GM12864 (cell line): ENCODE data around the gene USHBP1.

Source experiments
- DNase-seq: peaks from one replicate; pipeline ENCODE4 v3.0.0-alpha.2; 2011; ENCODE audit warnings: low read depth
- H3K4me3 ChIP-seq: 2 replicates; pipeline ENCODE4 v1.5.1; 2011; ENCODE audit warnings: mild to moderate bottlenecking, low read depth, low read length, control low read depth
- TF ChIP-seq, protein P1 (sequence below): IDR thresholded peaks from 2 replicates; pipeline ENCODE4 v1.5.1; 2011; ENCODE audit warnings: low read depth, mild to moderate bottlenecking, moderate library complexity, low read length, control low read depth, inconsistent platforms; ENCODE audit errors: missing control alignments

The USHBP1 gene

DNA sequence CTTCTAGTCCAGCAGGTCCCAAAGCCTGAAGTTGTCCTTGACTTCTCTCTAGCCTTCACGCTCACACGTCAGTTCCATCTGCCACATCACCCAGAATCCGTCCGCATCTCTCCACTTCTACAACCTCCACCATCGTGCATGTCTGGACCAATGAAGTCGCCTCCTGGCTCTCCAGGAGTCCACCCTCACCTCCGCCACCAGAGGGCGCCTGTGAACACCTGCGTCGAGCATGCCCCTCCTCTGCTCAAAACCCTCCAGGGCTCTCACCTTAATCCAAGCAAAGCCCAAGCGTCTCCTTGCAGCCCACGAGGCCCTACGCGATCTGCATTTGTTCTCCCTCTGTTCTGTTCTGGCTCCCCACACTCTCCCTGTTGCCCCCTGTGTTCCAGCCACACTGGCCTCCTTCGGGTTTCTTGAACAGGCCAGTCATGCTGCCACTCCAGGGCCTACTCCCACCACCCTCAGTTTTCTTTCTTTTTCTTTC lies 3.7 kb downstream of the USHBP1 start:
- no peak overlapping the region for H3K4me3 ChIP-seq
- TF ChIP-seq, protein P1, sequence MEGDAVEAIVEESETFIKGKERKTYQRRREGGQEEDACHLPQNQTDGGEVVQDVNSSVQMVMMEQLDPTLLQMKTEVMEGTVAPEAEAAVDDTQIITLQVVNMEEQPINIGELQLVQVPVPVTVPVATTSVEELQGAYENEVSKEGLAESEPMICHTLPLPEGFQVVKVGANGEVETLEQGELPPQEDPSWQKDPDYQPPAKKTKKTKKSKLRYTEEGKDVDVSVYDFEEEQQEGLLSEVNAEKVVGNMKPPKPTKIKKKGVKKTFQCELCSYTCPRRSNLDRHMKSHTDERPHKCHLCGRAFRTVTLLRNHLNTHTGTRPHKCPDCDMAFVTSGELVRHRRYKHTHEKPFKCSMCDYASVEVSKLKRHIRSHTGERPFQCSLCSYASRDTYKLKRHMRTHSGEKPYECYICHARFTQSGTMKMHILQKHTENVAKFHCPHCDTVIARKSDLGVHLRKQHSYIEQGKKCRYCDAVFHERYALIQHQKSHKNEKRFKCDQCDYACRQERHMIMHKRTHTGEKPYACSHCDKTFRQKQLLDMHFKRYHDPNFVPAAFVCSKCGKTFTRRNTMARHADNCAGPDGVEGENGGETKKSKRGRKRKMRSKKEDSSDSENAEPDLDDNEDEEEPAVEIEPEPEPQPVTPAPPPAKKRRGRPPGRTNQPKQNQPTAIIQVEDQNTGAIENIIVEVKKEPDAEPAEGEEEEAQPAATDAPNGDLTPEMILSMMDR = peak; percentile 99
- peak; percentile 78 for DNase-seq

DNA sequence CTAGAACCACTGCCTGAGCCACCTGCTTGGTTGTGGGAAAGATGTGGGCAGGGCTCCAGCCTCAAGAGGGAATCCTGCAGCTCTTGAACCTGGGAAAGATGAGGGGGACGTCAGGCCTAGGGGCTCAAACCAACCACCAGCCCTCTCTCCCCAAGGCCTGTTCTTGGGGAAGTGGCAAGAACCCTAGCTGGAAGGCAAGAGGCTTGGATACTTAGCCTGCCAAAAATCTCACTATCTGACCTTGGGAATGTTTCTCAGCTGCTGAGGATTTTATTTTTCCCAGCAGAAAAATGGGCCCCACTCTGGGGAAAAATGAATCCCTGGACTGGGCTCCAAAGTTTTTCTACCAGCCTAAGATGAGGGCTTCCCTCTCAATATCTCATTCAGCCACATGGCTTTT lies 4.6 kb downstream of the USHBP1 start:
- H3K4me3 ChIP-seq = no peak overlapping the region
- DNase-seq = no peak
- TF ChIP-seq, protein P1 = no peak

DNA sequence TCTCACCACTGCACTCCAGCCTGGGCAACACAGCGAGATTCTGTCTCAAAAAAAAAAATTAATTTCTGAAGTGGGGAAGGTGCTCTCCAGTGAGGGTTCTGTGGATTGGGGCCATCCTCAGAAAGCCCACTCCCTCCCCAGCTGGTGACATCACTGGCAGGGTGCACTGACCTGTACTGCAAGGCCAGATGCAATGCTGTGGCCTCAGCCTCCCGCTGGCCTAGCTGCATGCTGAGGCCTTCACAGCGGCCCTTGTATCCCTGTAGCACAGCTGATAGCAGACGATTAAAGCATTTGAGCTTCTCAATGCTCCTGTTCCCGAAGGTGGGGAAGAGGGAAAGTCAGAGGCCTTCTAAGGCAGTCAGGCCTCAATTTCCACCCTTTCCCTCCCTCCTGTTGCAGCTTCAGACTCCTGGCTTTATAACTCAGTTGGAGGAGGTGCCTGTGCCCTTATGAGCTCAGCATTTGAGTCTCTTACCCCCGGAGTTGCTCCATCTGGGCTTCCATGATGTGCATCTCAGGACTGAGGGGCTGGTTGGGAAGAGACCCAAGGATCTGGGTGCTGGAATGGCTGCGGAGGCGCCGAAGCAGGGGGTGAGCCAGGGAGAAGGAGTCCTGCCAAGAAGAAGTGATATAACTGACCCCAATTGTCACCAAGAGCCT lies 5.3 kb downstream of the USHBP1 start:
- no peak for DNase-seq
- no peak overlapping the region for H3K4me3 ChIP-seq
- TF ChIP-seq, protein P1 = no peak

DNA sequence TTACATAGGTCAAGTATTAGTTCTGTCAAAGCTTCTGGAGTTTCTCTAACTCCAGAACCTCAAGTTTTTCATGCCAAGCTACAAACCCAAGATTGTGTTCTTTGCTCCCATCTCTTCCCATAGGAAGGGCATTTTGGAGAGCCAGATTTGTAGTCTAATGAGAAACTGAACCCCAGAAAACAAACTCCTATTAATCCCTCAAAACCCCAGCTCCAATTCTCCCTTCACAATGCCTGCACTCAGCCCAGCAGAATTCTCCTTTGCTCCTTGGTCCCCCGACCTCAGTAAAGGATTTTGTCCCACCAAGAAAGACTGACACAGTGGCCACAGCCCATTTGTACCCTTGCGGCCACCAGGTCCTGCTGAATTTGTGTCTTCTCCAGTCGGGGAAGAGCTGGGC lies 8.4 kb downstream of the USHBP1 start:
- H3K4me3 ChIP-seq = no peak overlapping the region
- DNase-seq = no peak
- TF ChIP-seq, protein P1 = no peak

DNA sequence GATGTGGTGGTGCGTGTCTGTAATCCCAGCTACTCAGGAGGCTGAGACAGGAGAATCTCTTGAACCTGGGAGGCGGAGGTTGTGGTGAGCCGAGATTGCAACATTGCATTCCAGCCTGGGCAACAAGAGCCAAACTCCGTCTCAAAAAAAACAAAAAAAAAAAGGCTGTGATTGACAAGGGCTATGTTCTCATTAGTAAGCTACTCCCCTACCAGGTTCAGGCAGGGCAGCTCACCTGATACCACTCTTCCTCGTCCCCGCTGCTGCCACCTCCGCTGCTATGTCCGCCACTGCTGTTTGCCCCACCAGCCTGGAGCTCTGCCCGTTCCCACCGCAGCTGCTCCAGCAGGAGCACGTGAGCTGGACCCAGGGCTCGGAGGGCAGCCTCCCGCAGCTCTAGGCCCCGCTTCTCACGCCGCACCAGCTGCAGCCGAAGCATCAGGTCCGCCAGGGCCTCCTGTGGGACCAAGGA lies 9.4 kb downstream of the USHBP1 start:
- no peak overlapping the region for H3K4me3 ChIP-seq
- TF ChIP-seq, protein P1 = no peak
- DNase-seq = no peak

DNA sequence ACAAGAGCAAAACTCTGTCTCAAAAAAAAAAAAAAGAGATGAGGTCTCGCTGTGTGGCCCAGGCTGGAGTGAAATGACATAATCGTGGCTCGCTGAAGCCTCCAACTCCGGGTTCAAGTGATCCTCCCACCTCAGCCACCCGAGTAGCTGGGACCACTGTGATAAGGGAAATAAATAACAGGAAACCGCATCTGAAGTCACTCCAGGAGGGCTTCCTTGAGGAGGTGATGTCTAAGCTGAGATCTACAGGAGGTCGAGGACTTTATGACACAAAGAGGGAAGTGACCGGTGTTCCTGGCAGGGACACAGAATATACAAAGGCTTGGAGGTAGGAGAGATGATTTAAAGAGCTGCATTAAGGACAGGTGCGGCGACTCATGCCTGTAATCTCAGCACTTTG lies 9.9 kb downstream of the USHBP1 start:
- TF ChIP-seq, protein P1 = no peak
- H3K4me3 ChIP-seq = no peak overlapping the region
- DNase-seq = no peak
